Transverse colon (tissue), 4 donors: ENCODE data around the gene FOXP4. TPM values are rescaled to one million over a fixed set of nuclear protein-coding genes. Genes with fewer than 3 reads are reported as not detected.

ENCODE experiments used
- small RNA-seq, 4 donors: library from RNA; depleted of rRNA; stranded (forward); fragments of <200 nt; gene quantifications; one replicate each; pipeline ENCODE3, GENCODE V24; 2016
- total RNA-seq, 4 donors: library from RNA; depleted of rRNA; stranded (reverse); fragments of >200 nt; gene quantifications; one replicate each; pipeline ENCODE4 v1.1.0, GENCODE V29; 2016

FOXP4 gene
- total RNA-seq, 4 donors from 2014 or later, result 13.8 to 45.6 (median 17.2) TPM

Small RNA genes lying within 50 kb of the gene (small RNA-seq; reads per million reads assigned to genes)
- gene MIR4641, result 0 reads per million in 4 donors

Other genes with a start within 250 kb of the FOXP4 start
- not detected for gene NCR2, start 210.8 kb upstream of the FOXP4 start, total RNA-seq
- gene MDFI, start 92.1 kb downstream of the FOXP4 start, total RNA-seq, result 1 to 10 TPM in 2 of 4 donors, not detected in 2; 2.1 to 2.2 TPM
- 10 to 100 TPM; 30.4 to 47.1 (median 38.1) TPM for gene TFEB, start 189.2 kb downstream of the FOXP4 start, total RNA-seq
- 1 to 10 TPM in 1 of 4 donors, not detected in 3; 1.5 TPM for gene PGC, start 201.0 kb downstream of the FOXP4 start, total RNA-seq
- gene FRS3, start 233.5 kb downstream of the FOXP4 start, total RNA-seq, result 1 to 10 TPM; 2.8 to 4.5 (median 3.2) TPM
- gene PRICKLE4, start 234.4 kb downstream of the FOXP4 start, total RNA-seq, result 10 to 100 TPM in 3 of 4 donors, 1 to 10 TPM in 1; 6.7 to 52.0 (median 21.0) TPM
- 10 to 100 TPM; 24.1 to 93.1 (median 85.6) TPM for gene TOMM6, start 241.3 kb downstream of the FOXP4 start, total RNA-seq